Fibroblast of lung (primary cell): ENCODE results near the gene LIPE.

Source experiments
- CTCF ChIP-seq, 2 donors: IDR thresholded peaks in 1 of 2; conservative IDR thresholded peaks in 1 of 2; 1 replicate in 1 of 2; 2 replicates in 1 of 2; pipeline ENCODE4 v1.5.1; 2011 to 2012; ENCODE audit warnings: low read length in 2 of 2, control low read depth in 1 of 2, inconsistent platforms in 1 of 2, low read depth in 1 of 2, mild to moderate bottlenecking in 1 of 2
- EZH2 ChIP-seq: IDR thresholded peaks from 2 replicates; pipeline ENCODE4 v1.5.1; 2012; ENCODE audit warnings: low read length, control low read depth, mild to moderate bottlenecking; ENCODE audit errors: missing control alignments

DNA sequence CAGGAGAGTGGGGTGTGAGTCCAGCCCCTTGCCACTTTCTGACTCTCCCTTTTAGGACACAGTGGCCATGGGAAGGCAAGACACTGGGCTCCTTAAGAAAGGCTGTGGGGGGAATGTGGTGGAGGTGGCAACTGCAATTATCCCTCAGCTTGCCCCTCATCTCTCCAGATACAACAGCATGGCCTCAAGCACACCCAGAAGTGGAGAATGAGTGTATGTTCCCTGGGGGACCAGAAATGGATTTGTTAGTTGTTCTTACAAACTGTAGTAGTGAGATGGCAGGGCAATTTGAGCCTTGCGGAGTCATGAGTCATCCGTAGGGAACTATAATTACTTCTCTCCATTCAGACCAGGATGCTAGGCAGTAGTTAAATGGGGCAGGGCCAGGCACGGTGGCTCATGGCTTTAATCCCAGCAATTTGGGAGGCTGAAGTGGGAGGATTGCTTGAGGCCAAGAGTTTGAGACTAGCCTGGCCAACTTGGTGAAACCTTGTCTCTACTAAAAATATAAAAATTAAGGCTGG lies 41.1 kb upstream of the LIPE start:
- TF ChIP-seq CTCF (conservative IDR thresholded peaks at IDR 0.05 in 1 of 2, IDR thresholded peaks at IDR 0.05 in 1 of 2; ENCODE audit: low read depth in 1 of 2, low read length in 2 of 2) (no peak), EZH2 (no peak)
